H1 (cell line): ENCODE results near the gene CRK. TPM values are rescaled to one million over a fixed set of nuclear protein-coding genes. Genes with fewer than 3 reads are reported as not detected.

Experiments used
- CTCF ChIA-PET: fragments of 300-600 bp; sonication (Branson Sonifier 250); formaldehyde crosslinking; loops from one replicate; lab custom pipeline; 2021; ENCODE audit not compliant: partially characterized antibody; lab: Charles Lee
- POLR2A ChIA-PET: fragments of 300-600 bp; sonication (Branson Sonifier 250); formaldehyde crosslinking; loops from one replicate; lab custom pipeline; 2021; ENCODE audit warnings: inconsistent platforms; ENCODE audit not compliant: partially characterized antibody; lab: Charles Lee
- DNase-seq, 2 experiments: peaks; one replicate each; pipeline versions ENCODE4 v3.0.0 to v3.0.0-alpha.2; 2010 to 2022; ENCODE audit warnings: low spot score in 2 of 2, low read depth in 1 of 2, mixed read lengths in 1 of 2
- FAIRE-seq: peaks from 2 replicates; lab custom pipeline; 2011; peaks lifted over from hg19 to GRCh38; lab: Jason Lieb, UNC
- H2AFZ ChIP-seq: 2 replicates; pipeline ENCODE4 v1.8.1; 2012; ENCODE audit warnings: low read length, inconsistent platforms
- H2AK5ac ChIP-seq: 2 replicates; pipeline ENCODE4 v1.6.1; 2013; ENCODE audit warnings: low read depth, low read length
- H2BK120ac ChIP-seq: replicated peaks from 2 replicates; pipeline ENCODE3; 2013; ENCODE audit warnings: low read depth, low read length, inconsistent platforms
- H2BK12ac ChIP-seq: 2 replicates; pipeline ENCODE4 v1.6.1; 2013; ENCODE audit warnings: low read depth, low read length
- H2BK15ac ChIP-seq: 2 replicates; pipeline ENCODE4 v1.6.1; 2013; ENCODE audit warnings: low read length
- H2BK20ac ChIP-seq: 2 replicates; pipeline ENCODE4 v1.6.1; 2013; ENCODE audit warnings: low read length
- H2BK5ac ChIP-seq: 2 replicates; pipeline ENCODE4 v1.6.1; 2013; ENCODE audit warnings: low read depth, low read length
- H3K14ac ChIP-seq: 2 replicates; pipeline ENCODE4 v1.6.1; 2013; ENCODE audit warnings: inconsistent platforms; ENCODE audit not compliant: insufficient read length
- H3K18ac ChIP-seq: 2 replicates; pipeline ENCODE4 v1.6.1; 2013; ENCODE audit warnings: low read length; ENCODE audit errors: extremely low read depth
- H3K23ac ChIP-seq: 2 replicates; pipeline ENCODE4 v1.6.1; 2013; ENCODE audit warnings: inconsistent platforms; ENCODE audit not compliant: insufficient read length
- H3K23me2 ChIP-seq: 2 replicates; pipeline ENCODE4 v1.6.1; 2013; ENCODE audit warnings: low read depth, low read length
- H3K27ac ChIP-seq: 2 replicates; pipeline ENCODE4 v1.6.1; 2011; ENCODE audit warnings: low read depth, low read length, inconsistent platforms
- H3K27me3 ChIP-seq, 4 experiments: replicated peaks in 1 of 4; 1 replicate in 1 of 4; 2 replicates in 3 of 4; pipeline versions ENCODE4 v1.6.1 to v1.8.1; 2011 to 2013; ENCODE audit warnings: low read length in 3 of 4, mild to moderate bottlenecking in 3 of 4, inconsistent platforms in 2 of 4, mixed read lengths in 2 of 4, moderate library complexity in 1 of 4; ENCODE audit not compliant: control insufficient read depth in 3 of 4, insufficient read depth in 3 of 4; ENCODE audit errors: extremely low read depth in 1 of 4
- H3K36me3 ChIP-seq, 4 experiments: 2 replicates each; pipeline versions ENCODE4 v1.6.1 to v1.8.1; 2011 to 2013; ENCODE audit warnings: mild to moderate bottlenecking in 4 of 4, low read length in 3 of 4, moderate library complexity in 2 of 4, control low read depth in 1 of 4, inconsistent platforms in 1 of 4; ENCODE audit not compliant: insufficient read depth in 4 of 4, control insufficient read depth in 2 of 4
- H3K4ac ChIP-seq: replicated peaks from 2 replicates; pipeline ENCODE3; 2013; ENCODE audit warnings: low read length, low read depth, mixed read lengths, inconsistent platforms; ENCODE audit not compliant: insufficient read length
- H3K4me1 ChIP-seq, 4 experiments: replicated peaks in 1 of 4; 1 replicate in 1 of 4; 2 replicates in 3 of 4; pipeline versions ENCODE4 v1.6.1 to v1.8.1; 2011 to 2013; ENCODE audit warnings: low read length in 3 of 4, inconsistent platforms in 2 of 4, mixed read lengths in 1 of 4; ENCODE audit not compliant: insufficient read depth in 4 of 4, control insufficient read depth in 3 of 4
- H3K4me2 ChIP-seq, 2 experiments: 2 replicates each; pipeline versions ENCODE4 v1.6.1 to v1.8.1; 2011 to 2013; ENCODE audit warnings: low read depth in 2 of 2, low read length in 2 of 2, control low read depth in 1 of 2, inconsistent platforms in 1 of 2, mild to moderate bottlenecking in 1 of 2; ENCODE audit not compliant: insufficient read depth in 1 of 2
- H3K4me3 ChIP-seq, 4 experiments: fragments of 200-600, 300-600 bp in 1 of 4; sonication (generic), shearing (Covaris generic), sonication (Bioruptor Twin) in 1 of 4; 2 replicates each; pipeline versions ENCODE4 v1.5.1 to v1.8.1; 2011 to 2016; ENCODE audit warnings: low read length in 4 of 4, low read depth in 3 of 4, control low read depth in 2 of 4, inconsistent platforms in 2 of 4, mild to moderate bottlenecking in 2 of 4, mixed read lengths in 1 of 4, moderate library complexity in 1 of 4; ENCODE audit not compliant: insufficient read depth in 2 of 4; ENCODE audit errors: extremely low read depth in 1 of 4
- H3K56ac ChIP-seq: replicated peaks from 2 replicates; pipeline ENCODE3; 2013; ENCODE audit warnings: low read depth, mild to moderate bottlenecking, mixed read lengths, low read length, inconsistent platforms; ENCODE audit not compliant: insufficient read length
- H3K79me1 ChIP-seq: 2 replicates; pipeline ENCODE4 v1.6.1; 2013; ENCODE audit warnings: low read depth, low read length, control low read depth
- H3K79me2 ChIP-seq, 2 experiments: 2 replicates each; pipeline versions ENCODE4 v1.6.1 to v1.8.1; 2012 to 2013; ENCODE audit warnings: low read length in 2 of 2, mild to moderate bottlenecking in 2 of 2, inconsistent platforms in 1 of 2; ENCODE audit not compliant: insufficient read depth in 2 of 2, control insufficient read depth in 1 of 2
- H3K9ac ChIP-seq, 4 experiments: replicated peaks in 1 of 4; 1 replicate in 1 of 4; 2 replicates in 3 of 4; pipeline versions ENCODE4 v1.6.1 to v1.8.1; 2011 to 2013; ENCODE audit warnings: low read depth in 3 of 4, low read length in 3 of 4, control low read depth in 2 of 4, mild to moderate bottlenecking in 2 of 4, moderate library complexity in 2 of 4, inconsistent platforms in 1 of 4; ENCODE audit errors: extremely low read depth in 1 of 4
- H3K9me3 ChIP-seq, 2 experiments: 2 replicates each; pipeline versions ENCODE4 v1.6.1 to v1.8.1; 2012 to 2013; ENCODE audit warnings: mild to moderate bottlenecking in 2 of 2, moderate library complexity in 2 of 2, control low read depth in 1 of 2, inconsistent platforms in 1 of 2, low read depth in 1 of 2, low read length in 1 of 2, mixed read lengths in 1 of 2; ENCODE audit not compliant: insufficient read depth in 2 of 2
- H4K20me1 ChIP-seq, 2 experiments: replicated peaks in 1 of 2; 2 replicates each; pipeline versions ENCODE3 to v1.8.1; 2011 to 2013; ENCODE audit warnings: inconsistent platforms in 2 of 2, low read length in 2 of 2, mild to moderate bottlenecking in 1 of 2; ENCODE audit not compliant: insufficient read depth in 2 of 2, control insufficient read depth in 1 of 2
- H4K5ac ChIP-seq: 2 replicates; pipeline ENCODE4 v1.6.1; 2013; ENCODE audit warnings: low read length, low read depth, mixed read lengths, inconsistent platforms; ENCODE audit not compliant: insufficient read length
- H4K8ac ChIP-seq: 2 replicates; pipeline ENCODE4 v1.8.0; 2013; ENCODE audit warnings: mild to moderate bottlenecking, moderate library complexity, low read length, inconsistent platforms; ENCODE audit not compliant: insufficient read depth; ENCODE audit errors: extremely low read depth
- H4K91ac ChIP-seq: replicated peaks from 2 replicates; pipeline ENCODE3; 2013; ENCODE audit warnings: low read length, mixed read lengths, inconsistent platforms; ENCODE audit not compliant: insufficient read length
- MAX ChIP-seq: IDR thresholded peaks from 2 replicates; pipeline ENCODE4 v1.6.1; 2012; ENCODE audit warnings: inconsistent platforms
- WGBS, 2 experiments: shearing (Covaris generic) in 1 of 2; methylation state at CpG; one replicate each; pipeline versions ENCODE4 v1.1.6 to v1.1.7; 2013 to 2015; ENCODE audit warnings: low lambda C conversion rate in 2 of 2, mixed read lengths in 2 of 2, inconsistent platforms in 1 of 2, low coverage in 1 of 2, missing lambda C conversion rate in 1 of 2; ENCODE audit not compliant: insufficient replicate concordance in 2 of 2, insufficient coverage in 1 of 2, insufficient read length in 1 of 2; ENCODE audit errors: extremely low coverage in 1 of 2, missing lambda C conversion rate in 1 of 2; 5-methylcytosine and 5-hydroxymethylcytosine counted together
- polyA plus RNA-seq, 7 experiments: library from polyadenylated mRNA; depleted of rRNA in 3 of 7; stranded (reverse) in 5 of 7; unstranded in 2 of 7; fragments of >200 nt in 5 of 7; fragments of 200-250 nt in 2 of 7; gene quantifications; 1 replicate in 5 of 7; 2 replicates in 1 of 7; 4 replicates in 1 of 7; pipeline versions ENCODE4 v1.2.1 to v1.2.3, GENCODE V29; 2011 to 2013; ENCODE audit warnings: missing spikeins in 2 of 7, mixed read lengths in 2 of 7
- total RNA-seq: library from RNA; stranded (reverse); fragmentation: NEBNext Ultra II Directional; extraction: Animal tissue kit (Norgen Biotek cat#: 25700); gene quantifications from 2 replicates; pipeline ENCODE4 v1.2.1, GENCODE V29; 2021

The CRK gene
- total and polyA plus RNA-seq, 2 of the 8 experiments (the other 6 are each of a cell fraction or from before 2014, with no cell fraction given): 32.8 to 57.1 TPM

DNA sequence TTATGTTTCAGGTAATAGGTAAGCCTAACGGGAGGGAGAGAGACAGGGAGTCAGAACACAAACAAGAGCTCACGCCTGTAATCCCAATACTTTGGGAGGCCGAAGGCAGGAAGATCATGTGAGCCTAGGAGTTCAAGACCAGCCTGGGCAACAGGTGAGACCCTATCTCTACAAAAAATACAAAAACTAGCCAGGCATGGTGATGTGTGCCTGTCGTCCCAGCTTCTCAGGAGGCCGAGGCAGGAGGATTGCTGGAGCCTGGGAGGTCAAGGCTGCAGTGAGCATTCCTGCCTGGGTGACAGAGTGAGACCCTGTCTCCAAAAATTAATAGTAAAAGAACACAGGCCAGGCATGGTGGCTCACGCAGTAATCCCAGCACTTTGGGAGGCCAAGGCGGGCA lies 83.4 kb downstream of the CRK start:
- POLR2A ChIA-PET: interaction anchor here (0.6 to 3.4 kb wide), 6 partner anchors 10 to 42 kb away, joined by 3 to 18 read pairs (median 6); partner anchors contain the start of gene YWHAE
- H2BK15ac ChIP-seq: no peak overlapping the region
- no peak overlapping the region for H3K23ac ChIP-seq
- no peak overlapping the region for H3K27ac ChIP-seq
- H3K36me3 ChIP-seq: peaks cover 0 to 6% (median 0%) of the 10 kb centered on the region in 4 experiments; a peak in 3 of 8 replicates
- H3K79me2 ChIP-seq: peaks cover 69 to 100% of the 10 kb centered on the region in 2 experiments
- no peaks in the 10 kb centered on the region for H3K23me2 ChIP-seq
- FAIRE-seq: no peak
- no peak overlapping the region for H3K9ac ChIP-seq
- H2BK5ac ChIP-seq: no peak overlapping the region; the same call in 1 of the 2 replicates
- no peak overlapping the region for H4K91ac ChIP-seq
- CTCF ChIA-PET: no interaction called here
- H3K4ac ChIP-seq: no peak overlapping the region
- no peak overlapping the region for H4K8ac ChIP-seq
- no peak overlapping the region for H3K4me3 ChIP-seq
- no peak overlapping the region for H2AK5ac ChIP-seq
- H2BK12ac ChIP-seq: no peak overlapping the region
- no peak for TF ChIP-seq MAX
- TF ChIP-seq, all 59 proteins: peak for 0
- no peak overlapping the region for H3K18ac ChIP-seq
- H3K4me2 ChIP-seq: no peak overlapping the region
- peaks cover 0 to 3% (median 1%) of the 10 kb centered on the region in 4 experiments; a peak in 4 of 7 replicates for H3K4me1 ChIP-seq
- DNase-seq: no peak
- H3K9me3 ChIP-seq: no peaks in the 10 kb centered on the region
- no peak overlapping the region for H2BK20ac ChIP-seq
- H3K56ac ChIP-seq: no peak overlapping the region
- no peak overlapping the region for H4K5ac ChIP-seq
- no peak overlapping the region for H3K14ac ChIP-seq
- H3K27me3 ChIP-seq: no peaks in the 10 kb centered on the region
- no peak overlapping the region for H2BK120ac ChIP-seq
- peaks cover 46 to 52% of the 10 kb centered on the region in 2 experiments for H4K20me1 ChIP-seq
- 90% methylated on average over 7 of the region's 7 CpGs; no CpG with 5 or more reads in 1 of the 2 experiments for WGBS, 2 experiments
- no peak overlapping the region for H2AFZ ChIP-seq
- peaks cover 5% of the 10 kb centered on the region for H3K79me1 ChIP-seq
